GM18867 (cell line): Measurements from ENCODE around the gene IQGAP2.
A peak's percentile ranks its signal among the peaks of the same experiment; 100 is the strongest.

ENCODE experiments used
- ATAC-seq: cut with Tn5 transposase; IDR thresholded peaks from one replicate; pipeline ENCODE4 v1.9.1; 2021; ENCODE audit warnings: mild to moderate bottlenecking, moderate library complexity; ENCODE audit not compliant: unreplicated experiment

The IQGAP2 gene

GRCh38 chr5:76703707-76704106, 300.6 kb downstream of the IQGAP2 start:
- no peak for ATAC-seq

- ATAC-seq: no peak
Measured at GRCh38 chr5:76704131-76704663, 301.1 kb downstream of the IQGAP2 start.

DNA sequence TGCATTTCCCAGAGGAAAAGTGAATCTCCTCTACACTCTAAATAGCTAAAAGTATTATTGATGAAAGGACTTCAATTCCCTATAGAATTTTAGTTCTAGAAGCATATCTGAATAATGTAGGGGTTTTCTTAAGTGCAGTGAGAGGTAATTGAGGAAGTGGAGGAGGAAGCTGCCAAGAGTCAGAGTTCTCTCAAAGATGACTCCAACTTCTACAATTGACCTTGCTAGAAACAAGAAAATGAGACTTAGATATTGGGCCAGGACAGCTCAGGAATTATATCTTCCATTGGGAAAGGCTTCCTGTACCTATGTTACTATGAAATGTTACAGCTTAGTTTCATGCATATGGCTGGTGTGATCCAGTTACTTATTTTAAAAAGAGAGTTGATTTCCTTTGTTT, 302.5 kb downstream of the IQGAP2 start:
- ATAC-seq: no peak

- no peak for ATAC-seq
Measured at GRCh38 chr5:76709762-76710161, 306.7 kb downstream of the IQGAP2 start.

DNA sequence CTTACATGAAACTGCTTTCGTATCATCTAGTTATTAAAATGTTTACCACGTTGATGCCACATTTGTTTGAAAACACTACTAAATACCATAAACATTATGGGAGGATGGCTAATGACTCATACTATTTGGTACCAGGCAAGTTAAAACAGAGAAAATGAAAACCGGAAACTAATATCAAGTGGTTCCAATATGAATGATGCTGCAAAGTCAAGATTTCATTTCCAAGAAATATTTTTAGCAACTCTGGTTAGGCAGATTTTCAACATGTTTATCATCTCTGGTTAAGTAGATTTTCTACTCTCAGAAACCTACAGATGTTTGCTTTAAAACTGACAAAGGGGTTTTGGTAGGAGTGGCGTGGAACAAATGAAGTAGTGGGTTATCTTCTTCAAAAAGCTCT, 307.9 kb downstream of the IQGAP2 start:
- ATAC-seq: peak; percentile 48

GRCh38 chr5:76714751-76715485, 311.8 kb downstream of the IQGAP2 start:
- ATAC-seq: peak; percentile 11

DNA sequence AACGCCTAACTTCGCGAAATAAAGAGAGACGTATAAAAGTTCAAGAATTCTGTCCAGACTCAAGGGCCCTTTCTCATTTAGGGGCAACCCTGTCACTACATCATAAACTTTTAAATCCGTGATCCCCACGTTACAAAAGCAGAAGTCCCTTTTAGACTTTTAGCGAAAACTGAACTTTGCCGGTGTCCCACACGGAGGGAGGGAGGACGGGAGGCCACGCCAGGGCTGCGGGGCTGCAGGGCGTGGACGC, 312.3 kb downstream of the IQGAP2 start:
- ATAC-seq: peak; percentile 25

- peak; percentile 61 for ATAC-seq
Measured at GRCh38 chr5:76715736-76716455, 312.8 kb downstream of the IQGAP2 start, which contains the start of gene F2R. TSS of gene F2R (plus strand) at chr5:76716126. CDS start at chr5:76716308, 182 bp downstream.

- no peak for ATAC-seq
Measured at GRCh38 chr5:76716456-76717157, 313.5 kb downstream of the IQGAP2 start.

- ATAC-seq: no peak
Measured at GRCh38 chr5:76717222-76718083, 314.4 kb downstream of the IQGAP2 start.

- ATAC-seq: no peak
Measured at GRCh38 chr5:76718381-76718832, 315.3 kb downstream of the IQGAP2 start.

- no peak for ATAC-seq
Measured at GRCh38 chr5:76718880-76719279, 315.8 kb downstream of the IQGAP2 start.

DNA sequence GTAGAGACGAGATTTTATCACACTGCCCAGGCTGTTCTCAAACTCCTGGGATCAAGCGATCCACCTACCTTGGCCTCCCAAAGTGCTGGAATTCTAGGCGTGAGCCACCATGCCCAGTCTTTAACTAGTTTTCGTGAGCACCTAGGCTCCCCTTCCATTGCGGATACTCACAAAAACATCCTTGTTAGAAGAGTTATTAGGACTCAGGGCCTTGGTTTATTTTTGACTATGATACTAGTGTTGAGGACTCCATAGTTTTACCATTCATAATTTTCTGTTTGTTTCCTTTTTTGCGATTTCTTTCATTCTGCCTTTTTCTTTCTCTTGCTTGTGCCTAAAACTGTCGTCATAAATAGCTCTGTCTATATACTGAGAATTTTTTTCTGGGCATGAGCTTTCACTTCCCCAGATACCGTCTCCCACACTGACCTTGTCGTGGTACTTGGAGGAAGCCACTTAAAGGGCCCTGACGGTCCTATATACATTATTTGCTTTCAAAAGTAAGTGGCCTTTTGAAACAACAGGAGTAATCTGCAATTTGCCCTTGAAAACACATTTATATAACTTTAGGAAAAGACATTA, 318.0 kb downstream of the IQGAP2 start:
- ATAC-seq: peak; percentile 98

- no peak for ATAC-seq
Measured at GRCh38 chr5:76723266-76723665, 320.2 kb downstream of the IQGAP2 start.

DNA sequence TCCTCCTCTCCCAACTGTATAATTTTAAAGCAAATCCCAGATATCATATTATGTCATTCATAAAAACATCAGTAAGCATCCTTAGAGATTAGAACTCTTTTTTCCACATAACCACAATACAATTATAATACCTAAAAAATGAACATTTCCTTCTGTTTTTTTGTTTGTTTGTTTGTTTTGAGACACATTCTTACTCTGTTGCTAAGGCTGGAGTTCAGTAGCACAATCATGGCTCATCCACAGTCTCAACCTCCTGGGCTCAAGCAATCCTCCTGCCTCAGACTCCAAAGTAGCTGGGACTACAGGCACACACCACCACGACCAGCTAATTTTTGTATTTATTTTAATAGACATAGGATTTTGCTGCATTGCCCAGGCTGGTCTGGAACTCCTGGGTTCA, 320.8 kb downstream of the IQGAP2 start:
- ATAC-seq: no peak

DNA sequence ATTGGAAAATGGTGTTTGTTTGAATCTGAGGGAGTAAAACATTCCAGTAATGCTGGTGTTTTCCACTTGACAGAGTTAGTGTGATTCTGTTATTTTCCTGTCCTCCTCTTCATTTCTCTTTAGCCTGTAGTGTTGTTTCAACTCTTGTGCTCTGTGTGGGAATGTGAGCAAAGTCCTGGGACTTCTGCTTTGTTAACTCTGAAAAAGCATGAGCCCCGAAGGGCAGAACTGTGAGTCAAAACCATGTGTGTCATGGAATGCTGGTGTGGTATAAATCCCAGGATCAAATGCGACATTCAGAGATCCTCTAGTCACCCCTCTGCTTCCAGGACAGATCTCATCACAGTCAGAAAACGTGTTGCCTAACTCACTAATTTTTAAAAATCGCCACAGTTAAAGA, 321.8 kb downstream of the IQGAP2 start:
- no peak for ATAC-seq

- no peak for ATAC-seq
Measured at GRCh38 chr5:76728965-76729364, 325.9 kb downstream of the IQGAP2 start.

DNA sequence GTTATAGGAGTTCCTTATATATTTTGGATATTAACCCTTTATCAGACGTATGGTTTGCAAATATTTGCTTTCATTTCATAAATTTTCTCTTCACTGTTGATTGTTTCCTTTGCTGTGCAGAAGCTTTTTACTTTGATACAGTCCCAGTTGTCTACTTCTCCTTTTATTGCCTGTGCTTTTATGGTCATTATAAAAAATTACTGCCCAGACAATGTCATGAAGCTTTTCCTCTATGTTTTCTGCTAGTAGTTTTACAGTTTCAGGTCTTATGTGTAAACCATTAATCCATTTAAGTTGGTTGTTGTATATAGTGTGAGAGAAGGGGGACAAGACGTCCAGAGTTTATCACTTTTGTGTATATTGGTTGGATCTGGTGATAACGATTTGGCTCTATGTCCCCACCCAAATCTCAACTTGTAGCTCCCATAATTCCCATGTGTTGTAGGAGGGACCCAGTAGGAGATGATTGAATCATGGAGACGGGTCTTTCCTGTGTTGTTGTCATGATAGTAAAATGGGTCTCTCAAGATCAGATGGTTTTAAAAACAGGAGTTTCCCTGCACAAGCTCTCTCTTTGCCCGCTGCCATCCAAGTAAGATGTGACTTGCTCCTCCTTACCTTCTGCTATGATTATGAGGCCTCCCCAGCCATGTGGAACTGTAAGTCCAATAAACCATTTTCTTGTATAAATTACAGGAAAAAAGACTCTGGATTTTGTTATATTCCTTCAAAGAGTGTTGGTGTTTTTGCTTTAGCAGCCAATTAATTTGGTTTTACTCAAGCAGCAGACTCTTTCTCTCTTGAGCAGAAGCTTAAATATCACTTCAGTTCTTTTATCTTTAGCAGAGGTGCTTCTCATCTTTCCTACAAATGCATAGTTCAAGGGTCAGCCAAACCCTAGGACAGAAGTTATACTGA, 326.5 kb downstream of the IQGAP2 start:
- ATAC-seq: no peak

- ATAC-seq: peak; percentile 25
Measured at GRCh38 chr5:76732405-76733048, 329.4 kb downstream of the IQGAP2 start.
